Activated CD8-positive, alpha-beta T cell treated with anti-CD3 and anti-CD28 coated beads, Interleukin-2, amount 10 ng/mL, durations not matched to agents 7 days and 5 days (primary cell): ENCODE data around the gene TMEM106A. TPM values are rescaled to one million over a fixed set of nuclear protein-coding genes. Genes with fewer than 3 reads are reported as not detected.
"Not testable (repeated sequence)": the region's sequence is repeated elsewhere in the genome, so short reads cannot be mapped to it uniquely, and the experiment has no call there.

Experiments used
- ATAC-seq: fragments of 150-1000 bp; cut with Tn5 transposase; one replicate; pipeline ENCODE4 v1.10.0; 2021; ENCODE audit warnings: moderate library complexity
- CTCF ChIA-PET: fragments of 350-600 bp; sonication (Branson Sonifier 250); formaldehyde crosslinking; loops from one replicate; lab custom pipeline; 2021; ENCODE audit warnings: antibody characterized with exemption; lab: Charles Lee
- POLR2A ChIA-PET: fragments of 350-600 bp; sonication (Branson Sonifier 250); formaldehyde crosslinking; loops from one replicate; lab custom pipeline; 2021; ENCODE audit warnings: antibody characterized with exemption; lab: Charles Lee
- DNase-seq: peaks from one replicate; pipeline ENCODE4 v3.0.0-alpha.2; 2020
- H3K27ac Mint-ChIP-seq: one replicate; pipeline ENCODE4 v1.8.0; 2021; ENCODE audit warnings: mild to moderate bottlenecking, mixed read lengths
- H3K27me3 Mint-ChIP-seq: one replicate; pipeline ENCODE4 v1.8.0; 2021; ENCODE audit warnings: low read depth, mixed read lengths
- H3K36me3 Mint-ChIP-seq: one replicate; pipeline ENCODE4 v1.8.0; 2021; ENCODE audit warnings: low read depth, mixed read lengths
- H3K4me1 Mint-ChIP-seq: one replicate; pipeline ENCODE4 v1.8.0; 2021; ENCODE audit warnings: low read depth, mixed read lengths
- H3K4me3 Mint-ChIP-seq: one replicate; pipeline ENCODE4 v1.8.0; 2021; ENCODE audit warnings: mild to moderate bottlenecking, mixed read lengths
- H3K9me3 Mint-ChIP-seq: one replicate; pipeline ENCODE4 v1.8.0; 2022; ENCODE audit warnings: mixed read lengths; ENCODE audit not compliant: insufficient read depth
- total RNA-seq, 2 experiments: library from RNA; stranded (reverse); gene quantifications; one replicate each; pipeline ENCODE4 v1.2.3, GENCODE V29; 2021

The TMEM106A gene
- total RNA-seq, 2 experiments from 2014 or later, result 10.1 to 12.4 TPM

DNA sequence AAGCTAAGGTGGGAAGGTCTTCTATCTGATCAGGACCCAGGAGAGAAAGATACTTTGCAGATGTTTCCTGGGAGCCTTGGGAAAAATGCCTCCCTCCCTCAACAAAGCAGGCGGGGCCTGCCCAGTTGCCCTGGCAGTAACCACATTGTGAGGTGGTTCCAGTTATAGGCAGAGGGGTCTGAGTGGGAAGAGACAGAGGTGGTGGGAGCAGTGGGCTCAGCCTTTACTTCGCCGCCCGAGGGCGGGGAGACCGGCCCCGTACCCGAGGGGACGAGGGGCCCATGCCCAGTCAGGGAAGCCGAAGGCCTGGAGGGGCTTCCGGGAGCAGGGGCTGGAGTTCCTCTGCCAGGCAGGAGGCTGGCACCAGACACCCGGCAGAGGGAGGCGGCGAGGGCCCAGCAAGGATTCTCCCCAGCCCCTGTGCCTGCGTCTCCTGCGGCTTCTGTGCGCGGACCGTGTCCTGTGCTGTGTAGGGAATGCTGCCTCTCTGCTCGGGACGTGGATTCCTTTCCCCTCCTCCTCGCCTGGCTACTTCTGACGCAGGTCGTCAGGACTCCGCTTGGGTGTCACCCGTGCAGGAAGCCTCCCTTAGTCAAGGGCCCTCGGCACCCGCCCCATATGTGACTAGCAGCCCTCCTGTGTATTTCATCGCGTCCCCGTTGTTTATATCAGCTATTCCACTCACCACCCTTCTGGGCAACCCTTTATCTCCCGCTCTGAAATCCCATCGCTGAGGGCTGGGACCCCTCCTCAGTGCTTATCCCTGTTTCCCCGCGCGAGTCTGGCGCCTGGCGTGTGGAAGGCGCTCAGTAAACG is 19.7 kb downstream of the TMEM106A start:
- CTCF ChIA-PET, H3K36me3 Mint-ChIP-seq, H3K27ac Mint-ChIP-seq, H3K27me3 Mint-ChIP-seq, POLR2A ChIA-PET, DNase-seq, ATAC-seq, H3K4me1 Mint-ChIP-seq, H3K4me3 Mint-ChIP-seq, H3K9me3 Mint-ChIP-seq: not testable (repeated sequence)

DNA sequence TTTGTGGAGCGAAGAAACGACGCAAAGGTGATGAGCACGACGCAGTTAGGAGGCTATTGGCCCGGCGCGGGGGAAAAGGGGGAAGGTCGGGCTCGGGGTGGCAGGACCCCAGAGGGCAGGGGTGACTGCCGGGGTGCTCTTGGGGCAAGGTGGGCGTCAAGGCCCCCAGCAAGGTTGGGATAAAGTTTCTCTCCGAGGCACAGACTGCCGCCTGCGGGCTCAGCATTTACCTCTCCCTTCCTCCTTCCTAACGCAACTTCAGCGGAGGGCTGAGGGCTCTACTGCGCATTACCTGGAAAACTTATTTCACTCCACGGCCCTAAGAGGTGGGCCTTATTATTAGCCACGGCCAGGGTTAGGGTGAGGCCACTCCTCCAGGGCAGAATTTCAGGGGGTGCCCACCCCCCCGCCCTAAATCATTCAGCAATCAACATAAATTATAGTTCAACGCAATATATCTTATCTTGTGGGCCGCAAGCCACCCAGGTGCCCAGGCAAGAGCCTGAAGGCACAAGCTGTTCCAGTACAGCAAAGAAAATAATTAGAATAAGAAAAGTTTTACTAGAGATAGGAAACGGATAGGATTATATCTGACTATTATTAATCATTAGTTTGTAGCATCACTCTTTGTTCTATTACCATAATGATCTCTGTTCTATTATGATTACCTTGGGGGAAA is 20.5 kb downstream of the TMEM106A start:
- DNase-seq, result peak; percentile 45
- H3K27me3 Mint-ChIP-seq, H3K9me3 Mint-ChIP-seq, H3K4me3 Mint-ChIP-seq, H3K4me1 Mint-ChIP-seq, ATAC-seq, H3K27ac Mint-ChIP-seq, H3K36me3 Mint-ChIP-seq, POLR2A ChIA-PET, CTCF ChIA-PET: not testable (repeated sequence)

DNA sequence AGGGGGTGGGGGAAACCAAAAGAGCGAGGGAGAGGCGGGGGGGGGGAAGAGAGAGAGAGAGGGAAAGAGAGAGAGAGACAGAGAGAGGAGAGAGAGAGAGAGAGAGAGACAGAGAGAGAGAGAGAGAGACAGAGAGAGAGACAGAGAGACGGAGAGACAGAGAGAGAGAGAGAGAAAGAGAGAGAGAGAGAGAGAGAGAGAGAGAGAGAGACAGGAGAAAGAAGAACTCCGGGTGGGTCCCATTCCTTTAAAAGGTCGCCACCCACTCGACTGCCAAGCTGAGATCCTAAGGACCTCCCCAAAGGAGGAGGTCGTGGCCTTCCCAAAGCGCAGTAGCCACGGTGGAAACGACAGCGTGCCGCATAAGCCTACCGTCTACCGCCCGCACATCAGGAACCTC is 21.6 kb downstream of the TMEM106A start:
- CTCF ChIA-PET, ATAC-seq, H3K4me1 Mint-ChIP-seq, H3K9me3 Mint-ChIP-seq, DNase-seq, H3K36me3 Mint-ChIP-seq, POLR2A ChIA-PET, H3K4me3 Mint-ChIP-seq, H3K27ac Mint-ChIP-seq, H3K27me3 Mint-ChIP-seq: not testable (repeated sequence)

DNA sequence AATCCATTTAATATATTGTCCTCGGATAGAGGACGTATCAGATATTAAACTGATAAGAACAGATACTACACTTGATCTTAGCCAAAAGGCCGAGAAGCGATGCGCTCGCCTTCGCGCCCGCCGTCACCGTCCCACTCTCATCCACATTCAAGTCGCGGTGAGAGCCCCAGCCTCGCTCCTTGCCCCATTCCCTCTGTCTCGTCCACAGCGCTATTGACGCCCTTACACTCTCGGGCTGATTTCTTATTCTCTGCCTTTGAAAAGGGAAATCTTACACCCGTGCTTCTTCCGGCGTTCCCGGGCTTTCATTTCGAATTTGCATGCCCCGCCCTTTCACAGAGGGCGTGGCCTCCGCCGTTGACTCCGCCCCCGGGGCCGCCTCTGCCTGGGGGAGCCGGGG is 22.2 kb downstream of the TMEM106A start, which contains the start of gene RNU2-1:
Gene RNU2-1, minus strand, starts transcription at position 101 of the 400 bp plus-strand sequence.
- POLR2A ChIA-PET, result not testable (repeated sequence)

DNA sequence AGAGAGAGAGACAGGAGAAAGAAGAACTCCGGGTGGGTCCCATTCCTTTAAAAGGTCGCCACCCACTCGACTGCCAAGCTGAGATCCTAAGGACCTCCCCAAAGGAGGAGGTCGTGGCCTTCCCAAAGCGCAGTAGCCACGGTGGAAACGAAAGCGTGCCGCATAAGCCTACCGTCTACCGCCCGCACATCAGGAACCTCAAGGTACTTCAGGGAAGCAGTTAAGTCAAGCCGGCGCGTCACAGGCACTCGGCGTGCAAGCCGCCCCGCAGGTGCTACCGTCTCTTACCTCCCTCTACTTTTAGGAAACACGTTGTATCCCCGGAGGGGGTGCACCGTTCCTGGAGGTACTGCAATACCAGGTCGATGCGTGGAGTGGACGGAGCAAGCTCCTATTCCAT is 27.9 kb downstream of the TMEM106A start:
- H3K4me3 Mint-ChIP-seq, H3K4me1 Mint-ChIP-seq, H3K27ac Mint-ChIP-seq, POLR2A ChIA-PET, DNase-seq, H3K27me3 Mint-ChIP-seq, CTCF ChIA-PET, H3K36me3 Mint-ChIP-seq, H3K9me3 Mint-ChIP-seq: not testable (repeated sequence)
- ATAC-seq, result peak; percentile 42

More for the DNA sequence above, 22.2 kb downstream of the TMEM106A start, which contains the start of gene RNU2-1:
- H3K27me3 Mint-ChIP-seq, H3K9me3 Mint-ChIP-seq, H3K27ac Mint-ChIP-seq, H3K36me3 Mint-ChIP-seq, CTCF ChIA-PET, H3K4me3 Mint-ChIP-seq, DNase-seq, H3K4me1 Mint-ChIP-seq, ATAC-seq: not testable (repeated sequence)

DNA sequence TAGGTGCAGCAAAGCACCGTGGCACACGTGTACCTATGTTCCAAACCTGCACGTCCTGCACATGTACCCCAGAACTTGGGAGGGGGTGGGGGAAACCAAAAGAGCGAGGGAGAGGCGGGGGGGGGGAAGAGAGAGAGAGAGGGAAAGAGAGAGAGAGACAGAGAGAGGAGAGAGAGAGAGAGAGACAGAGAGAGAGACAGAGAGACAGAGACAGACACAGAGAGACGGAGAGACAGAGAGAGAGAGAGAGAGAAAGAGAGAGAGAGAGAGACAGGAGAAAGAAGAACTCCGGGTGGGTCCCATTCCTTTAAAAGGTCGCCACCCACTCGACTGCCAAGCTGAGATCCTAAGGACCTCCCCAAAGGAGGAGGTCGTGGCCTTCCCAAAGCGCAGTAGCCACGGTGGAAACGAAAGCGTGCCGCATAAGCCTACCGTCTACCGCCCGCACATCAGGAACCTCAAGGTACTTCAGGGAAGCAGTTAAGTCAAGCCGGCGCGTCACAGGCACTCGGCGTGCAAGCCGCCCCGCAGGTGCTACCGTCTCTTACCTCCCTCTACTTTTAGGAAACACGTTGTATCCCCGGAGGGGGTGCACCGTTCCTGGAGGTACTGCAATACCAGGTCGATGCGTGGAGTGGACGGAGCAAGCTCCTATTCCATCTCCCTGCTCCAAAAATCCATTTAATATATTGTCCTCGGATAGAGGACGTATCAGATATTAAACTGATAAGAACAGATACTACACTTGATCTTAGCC is 29.1 kb downstream of the TMEM106A start:
- H3K4me1 Mint-ChIP-seq, DNase-seq, H3K27ac Mint-ChIP-seq, H3K9me3 Mint-ChIP-seq, H3K27me3 Mint-ChIP-seq, H3K4me3 Mint-ChIP-seq, CTCF ChIA-PET, H3K36me3 Mint-ChIP-seq, POLR2A ChIA-PET: not testable (repeated sequence)
- peak; percentile 42 for ATAC-seq

DNA sequence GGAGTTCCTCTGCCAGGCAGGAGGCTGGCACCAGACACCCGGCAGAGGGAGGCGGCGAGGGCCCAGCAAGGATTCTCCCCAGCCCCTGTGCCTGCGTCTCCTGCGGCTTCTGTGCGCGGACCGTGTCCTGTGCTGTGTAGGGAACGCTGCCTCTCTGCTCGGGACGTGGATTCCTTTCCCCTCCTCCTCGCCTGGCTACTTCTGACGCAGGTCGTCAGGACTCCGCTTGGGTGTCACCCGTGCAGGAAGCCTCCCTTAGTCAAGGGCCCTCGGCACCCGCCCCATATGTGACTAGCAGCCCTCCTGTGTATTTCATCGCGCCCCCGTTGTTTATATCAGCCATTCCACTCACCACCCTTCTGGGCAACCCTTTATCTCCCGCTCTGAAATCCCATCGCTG is 34.8 kb downstream of the TMEM106A start:
- H3K36me3 Mint-ChIP-seq, H3K27ac Mint-ChIP-seq, CTCF ChIA-PET, H3K9me3 Mint-ChIP-seq, DNase-seq, H3K4me3 Mint-ChIP-seq, ATAC-seq, H3K4me1 Mint-ChIP-seq, POLR2A ChIA-PET, H3K27me3 Mint-ChIP-seq: not testable (repeated sequence)

Other genes starting within 250 kb of the TMEM106A start
- 10 to 100 TPM; 37.6 to 38.3 TPM for gene AARSD1, start 247.4 kb upstream of the TMEM106A start, total RNA-seq
- under 1 TPM; 0.37 to 0.86 TPM for gene PTGES3L, start 231.8 kb upstream of the TMEM106A start, total RNA-seq
- gene RUNDC1, start 231.3 kb upstream of the TMEM106A start, total RNA-seq, result 10 to 100 TPM; 16.2 to 16.8 TPM
- 100 to 1,000 TPM; 949 to 980 TPM for gene RPL27, start 213.5 kb upstream of the TMEM106A start, total RNA-seq
- 100 to 1,000 TPM; 107 to 110 TPM for gene IFI35, start 205.1 kb upstream of the TMEM106A start, total RNA-seq
- 10 to 100 TPM; 14.6 to 19.2 TPM for gene VAT1, start 189.5 kb upstream of the TMEM106A start, total RNA-seq
- gene RND2, start 186.6 kb upstream of the TMEM106A start, total RNA-seq, result not detected
- 10 to 100 TPM; 77.2 to 85.3 TPM for gene BRCA1, start 86.5 kb upstream of the TMEM106A start, total RNA-seq
- 10 to 100 TPM; 40.9 to 41.3 TPM for gene NBR1, start 40.7 kb upstream of the TMEM106A start, total RNA-seq
- not detected for gene CCDC200, start 16.7 kb downstream of the TMEM106A start, total RNA-seq
- gene RNU2-1, start 22.1 kb downstream of the TMEM106A start, total RNA-seq, result 1,000 to 10,000 TPM; 4,963 to 6,708 TPM
- 1 to 10 TPM; 2.9 to 4.2 TPM for gene ARL4D, start 187.1 kb downstream of the TMEM106A start, total RNA-seq